NCI-H345 treated with DMSO at 0.1 percent for 48 hours (cell line): ENCODE data around the gene MANSC4.
A peak's percentile ranks its signal among the peaks of the same experiment; 100 is the strongest.

Experiments used
- DNase-seq: peaks from one replicate; lab custom pipeline; 2025; ENCODE audit not compliant: unreplicated experiment; lab: John Stamatoyannopoulos, UW

The MANSC4 gene

GRCh38 chr12:27779920-27780611, at the start of gene MANSC4, which contains the start of gene KLHL42:
Gene MANSC4 (minus strand): TSS chr12:27780236. CDS start chr12:27771276, 8,960 bp downstream.
Gene KLHL42 (plus strand): TSS chr12:27780233. CDS start chr12:27780331, 98 bp downstream.
- peak; percentile 10 for DNase-seq

GRCh38 chr12:27828196-27828595, 48.2 kb upstream of the MANSC4 start:
- no peak for DNase-seq

DNA sequence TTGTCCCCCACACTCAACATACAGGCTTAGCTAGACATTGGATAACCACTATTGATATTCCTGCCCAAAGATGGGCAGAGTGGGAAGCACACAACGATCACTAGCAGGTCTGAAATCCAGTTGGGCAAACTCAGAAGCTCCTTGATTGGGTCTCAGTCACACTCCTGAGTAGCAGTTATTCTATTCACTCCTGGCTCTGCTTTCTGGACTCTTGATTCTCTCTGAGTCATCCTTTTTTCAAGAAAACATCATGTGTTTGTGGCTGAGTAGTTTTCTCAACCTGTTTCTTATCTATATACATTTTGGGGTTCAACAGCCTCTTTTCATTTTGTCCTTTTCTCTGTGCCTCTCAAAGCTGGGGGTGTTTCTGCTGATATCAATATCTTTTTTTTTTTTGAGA, 46.0 kb upstream of the MANSC4 start:
- DNase-seq, result no peak

GRCh38 chr12:27824126-27824842, 44.2 kb upstream of the MANSC4 start:
- DNase-seq, result no peak

GRCh38 chr12:27823038-27823437, 43.0 kb upstream of the MANSC4 start:
- DNase-seq, result no peak

DNA sequence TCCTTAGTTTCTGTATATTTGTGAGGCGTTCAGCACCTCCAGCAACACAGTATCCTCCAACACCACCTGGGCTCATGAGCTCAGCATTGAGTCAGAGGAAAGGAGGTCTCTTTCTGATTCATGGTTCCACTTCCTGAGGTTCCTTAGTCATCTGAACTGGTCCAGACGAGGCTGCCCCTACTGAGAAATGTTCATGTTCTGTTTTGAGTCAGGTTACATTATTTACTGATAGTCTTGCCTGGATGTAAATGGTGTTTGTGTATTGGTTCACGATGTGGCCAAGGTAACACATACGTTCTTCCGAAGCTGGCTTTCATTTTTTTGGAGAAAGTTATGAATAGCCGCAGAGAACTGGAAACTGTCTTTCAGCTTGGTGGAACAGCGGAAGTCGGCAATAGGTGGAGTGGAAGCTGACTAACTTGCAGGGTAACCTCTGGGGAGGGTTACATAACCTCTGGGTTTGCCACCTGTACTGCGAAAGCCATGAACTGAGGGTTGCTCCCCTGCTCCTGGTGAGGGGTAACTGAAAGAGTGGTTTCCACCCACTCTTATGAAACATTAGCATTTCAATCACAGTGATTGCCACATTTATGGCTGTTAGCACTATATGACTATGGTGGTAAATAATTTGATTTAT, 42.2 kb upstream of the MANSC4 start:
- no peak for DNase-seq

GRCh38 chr12:27821259-27821973, 41.4 kb upstream of the MANSC4 start:
- DNase-seq, result peak; percentile 42

DNA sequence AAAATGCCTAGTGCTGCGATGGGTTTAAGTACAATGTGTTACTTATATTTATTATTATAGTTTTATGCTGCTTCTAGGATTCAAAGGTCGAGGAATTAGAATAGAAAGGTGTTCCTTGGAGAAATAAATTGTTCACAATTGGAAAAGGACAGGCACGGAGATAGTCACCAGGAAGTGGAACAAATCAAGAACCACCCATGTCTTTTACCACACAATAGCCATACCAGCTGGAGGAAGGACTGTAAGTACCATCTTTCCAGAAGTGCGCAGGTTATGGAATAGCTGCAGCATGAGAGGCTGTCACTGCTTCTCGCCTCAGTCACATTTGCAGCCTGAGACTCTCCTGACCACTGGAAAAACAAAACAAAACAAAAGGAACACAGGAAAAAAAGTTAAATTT, 40.5 kb upstream of the MANSC4 start:
- DNase-seq, result no peak

- no peak for DNase-seq
Measured at GRCh38 chr12:27818401-27818918, 38.4 kb upstream of the MANSC4 start.

DNA sequence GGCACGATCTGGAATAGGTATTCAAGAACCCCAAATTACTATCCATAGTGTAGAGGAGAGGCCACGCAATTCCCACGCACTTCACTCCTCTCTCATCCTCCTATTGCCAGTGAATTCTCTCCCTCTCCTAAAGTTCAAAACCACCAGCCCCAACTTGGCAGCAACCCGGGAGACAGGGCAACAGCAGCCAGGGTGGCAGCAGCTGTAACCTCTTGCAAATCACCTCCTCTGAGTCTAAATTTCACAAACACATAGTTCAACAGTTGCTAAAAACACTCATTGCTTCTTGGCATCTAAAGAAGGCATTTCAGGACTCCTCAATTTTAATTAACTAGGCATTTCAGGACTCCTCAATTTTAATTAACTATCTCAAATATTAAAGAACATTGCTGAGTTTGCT, 37.7 kb upstream of the MANSC4 start:
- no peak for DNase-seq

DNA sequence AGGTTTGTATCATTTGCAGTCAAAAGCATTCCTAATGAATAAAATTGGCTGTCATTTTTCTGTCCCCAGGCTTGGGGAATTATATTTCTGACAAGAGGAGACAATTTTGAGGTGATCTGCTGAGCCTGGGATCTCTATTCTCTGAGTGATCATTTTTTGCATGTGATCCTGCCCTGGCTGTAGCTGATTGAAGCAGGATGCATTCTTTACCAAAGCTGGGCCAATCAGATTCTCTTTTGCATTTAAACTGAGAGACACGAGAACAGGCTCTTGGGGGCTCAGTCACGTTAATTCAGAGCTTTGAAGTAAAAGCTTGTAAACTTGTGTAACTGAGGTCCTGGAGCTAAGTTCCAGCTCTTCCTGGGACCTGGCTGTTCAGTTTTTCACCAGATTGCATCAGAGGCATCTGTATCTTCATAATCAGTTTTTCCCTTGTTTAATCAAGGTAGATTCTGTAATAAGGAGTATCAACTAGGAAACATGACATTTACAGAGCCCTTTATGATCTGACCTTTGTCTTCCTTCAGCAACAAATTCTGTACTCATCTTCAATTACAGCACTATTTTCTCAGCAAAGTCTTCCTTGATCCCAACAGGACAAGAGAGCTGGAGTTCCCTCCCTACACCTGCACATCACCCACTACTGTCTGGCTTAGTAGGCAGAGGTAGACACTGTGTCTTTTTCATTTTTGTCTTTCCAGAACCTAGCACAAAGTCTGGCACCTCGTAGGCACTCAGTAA, 35.0 kb upstream of the MANSC4 start:
- DNase-seq, result no peak

DNA sequence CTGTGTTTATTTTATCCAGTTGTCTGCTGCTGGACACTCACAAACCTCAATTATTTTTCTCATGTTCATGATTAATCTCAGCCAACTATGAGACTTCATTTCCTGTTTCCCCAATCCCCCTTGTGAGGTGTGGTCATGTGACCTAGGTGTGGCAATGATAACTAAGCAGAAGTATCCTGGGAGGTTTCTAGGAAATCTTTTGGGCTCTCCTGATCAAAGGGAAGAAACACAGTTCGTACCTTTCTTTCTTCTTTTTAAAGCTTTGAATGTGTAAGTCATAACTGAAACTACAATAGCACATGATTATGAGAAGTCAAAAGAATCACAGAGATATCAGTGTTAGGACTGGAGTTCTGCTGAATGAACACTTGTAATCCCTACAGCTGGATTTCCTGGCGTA, 34.4 kb upstream of the MANSC4 start:
- no peak for DNase-seq

GRCh38 chr12:27812502-27812901, 32.5 kb upstream of the MANSC4 start:
- no peak for DNase-seq

DNA sequence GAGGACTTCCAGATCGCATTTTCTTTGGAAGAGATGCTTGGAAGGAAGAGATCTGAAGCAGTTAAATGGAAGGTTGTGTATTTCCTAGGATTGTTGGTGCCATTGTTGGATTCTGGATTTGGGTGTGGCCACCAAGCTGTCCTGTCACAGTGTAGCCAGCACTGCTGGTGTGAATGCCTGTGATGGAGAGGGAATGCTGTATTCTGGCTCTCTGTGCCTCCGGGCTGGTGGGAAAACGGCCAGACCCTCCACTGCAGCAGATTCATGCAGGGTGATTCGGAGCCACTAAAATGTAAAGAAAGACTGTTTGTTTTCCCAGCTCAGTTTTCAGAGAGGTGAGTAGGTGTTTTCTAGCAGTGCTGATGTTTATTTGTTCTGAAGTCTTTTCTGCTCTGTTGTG, 30.7 kb upstream of the MANSC4 start:
- no peak for DNase-seq

DNA sequence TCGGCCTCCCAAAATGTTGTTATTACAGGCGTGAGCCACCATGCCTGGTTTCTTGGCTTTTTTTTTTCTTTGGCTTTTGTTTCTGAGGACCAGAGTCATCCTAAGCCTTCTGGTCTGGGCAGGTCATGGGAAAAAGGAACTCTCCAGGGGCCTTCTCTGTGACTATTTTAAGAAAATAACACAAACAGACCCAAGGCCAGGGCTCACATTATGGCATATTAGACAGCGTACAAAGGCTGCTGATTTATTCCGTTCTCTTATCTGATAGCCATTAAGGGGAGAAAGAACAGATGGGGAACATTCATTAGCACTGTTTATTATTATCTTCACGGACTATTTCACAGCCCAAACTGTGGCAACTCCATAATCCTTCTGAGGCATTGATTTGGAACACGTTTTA, 28.8 kb upstream of the MANSC4 start:
- no peak for DNase-seq

DNA sequence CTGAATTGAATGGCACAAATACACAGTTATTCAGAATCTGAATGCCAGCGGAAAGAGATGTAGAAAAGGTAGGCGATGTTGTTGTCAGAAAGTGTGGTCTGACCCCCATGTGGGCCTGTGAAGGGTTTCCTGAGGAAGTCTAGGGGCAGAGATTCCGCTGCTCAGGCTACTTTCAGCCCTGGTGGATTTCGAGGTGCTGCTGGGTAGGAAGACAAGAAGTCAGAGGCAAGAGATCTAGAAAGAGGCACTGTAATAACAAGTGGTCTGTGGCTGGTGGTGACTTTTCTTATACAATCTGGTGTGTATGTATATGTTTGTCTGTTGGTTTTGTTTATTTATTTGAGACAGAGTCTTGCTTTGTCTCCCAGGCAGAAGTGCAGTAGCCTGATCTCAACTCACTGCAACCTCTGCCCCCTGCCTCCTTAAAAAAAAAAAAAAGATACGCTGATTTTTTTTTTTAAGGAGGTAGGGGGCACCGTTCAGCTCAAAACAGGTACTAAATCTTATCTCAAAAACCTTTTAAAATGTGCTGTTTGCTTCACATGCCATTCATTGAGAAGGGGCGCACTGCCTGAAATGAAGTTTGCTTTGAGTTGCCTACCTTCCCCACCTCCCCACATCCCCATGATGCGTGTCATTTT, 27.1 kb upstream of the MANSC4 start:
- DNase-seq, result no peak

DNA sequence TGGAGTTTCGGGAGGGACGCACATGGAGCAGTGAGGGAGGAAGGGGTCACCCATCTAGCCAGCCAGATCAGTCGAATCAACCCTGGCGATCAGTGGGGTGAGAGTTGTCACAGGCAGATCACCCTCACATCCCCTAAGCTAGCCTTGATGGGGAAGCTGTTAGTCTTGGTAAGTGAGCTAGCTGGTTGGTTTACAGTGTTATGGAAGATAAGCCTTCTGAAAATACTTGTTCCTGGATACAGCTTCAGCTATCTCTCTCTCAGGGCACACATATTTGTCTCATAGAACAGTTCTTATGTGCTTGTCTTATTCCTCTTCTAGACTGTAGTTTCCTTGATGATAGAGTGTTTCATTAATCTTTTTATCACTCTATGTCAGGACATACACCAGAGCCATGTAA, 26.2 kb upstream of the MANSC4 start:
- no peak for DNase-seq

DNA sequence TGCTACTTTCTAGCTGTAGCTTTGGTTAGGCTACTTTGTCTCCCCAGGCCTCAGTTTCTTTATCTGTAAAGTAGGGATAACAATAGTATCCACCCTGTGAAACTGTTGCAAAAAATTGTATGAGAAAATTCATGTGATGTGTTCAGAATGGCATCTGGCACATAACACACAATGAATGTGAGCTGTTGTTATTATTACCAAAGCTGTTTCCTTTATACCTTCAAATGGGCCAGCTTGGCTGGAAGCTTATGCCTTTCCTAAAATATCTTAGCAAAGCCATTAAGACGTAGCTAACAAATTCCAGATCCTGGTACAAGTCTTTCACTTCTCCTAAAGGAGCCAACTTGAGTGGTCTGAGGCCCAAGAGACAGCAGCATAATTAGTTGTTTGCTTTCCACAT, 25.2 kb upstream of the MANSC4 start:
- DNase-seq, result no peak

- no peak for DNase-seq
Measured at GRCh38 chr12:27802936-27803335, 22.9 kb upstream of the MANSC4 start.

- DNase-seq, result no peak
Measured at GRCh38 chr12:27802511-27802910, 22.5 kb upstream of the MANSC4 start.
